RWPE2 (cell line): ENCODE measurements around the gene SMARCA4.

Source experiments
- ATAC-seq: fragments of 200-7000 bp; cut with Tn5 transposase; 3 replicates; pipeline ENCODE4 v1.9.1; 2021; ENCODE audit warnings: low read depth
- DNase-seq: peaks from one replicate; pipeline ENCODE4 v3.0.0-alpha.2; 2020; ENCODE audit warnings: low spot score
- H3K27ac ChIP-seq: fragments of 450-650 bp; 2 replicates; pipeline ENCODE4 v1.5.1; 2017; ENCODE audit warnings: mild to moderate bottlenecking; ENCODE audit not compliant: poor library complexity, severe bottlenecking
- H3K27me3 ChIP-seq: fragments of 250-450 bp; sonication (Bioruptor Pico); 2 replicates; pipeline ENCODE4 v1.5.1; 2021; ENCODE audit warnings: mild to moderate bottlenecking, moderate library complexity; ENCODE audit not compliant: insufficient read depth, poor library complexity, severe bottlenecking
- H3K36me3 ChIP-seq: fragments of 250-450 bp; sonication (Bioruptor Pico); 2 replicates; pipeline ENCODE4 v1.5.1; 2020; ENCODE audit warnings: low read depth, mild to moderate bottlenecking, moderate library complexity
- H3K4me1 ChIP-seq: fragments of 250-450 bp; sonication (Bioruptor Pico); 2 replicates; pipeline ENCODE4 v1.5.1; 2021; ENCODE audit warnings: mild to moderate bottlenecking, moderate library complexity; ENCODE audit not compliant: insufficient read depth, poor library complexity, severe bottlenecking
- H3K4me3 ChIP-seq: fragments of 250-450 bp; sonication (Bioruptor Pico); 2 replicates; pipeline ENCODE4 v1.5.1; 2021; ENCODE audit warnings: mild to moderate bottlenecking, moderate library complexity; ENCODE audit not compliant: severe bottlenecking
- H3K9me3 ChIP-seq: fragments of 250-450 bp; sonication (Bioruptor Pico); 2 replicates; pipeline ENCODE4 v1.5.1; 2021; ENCODE audit warnings: mild to moderate bottlenecking, moderate library complexity; ENCODE audit not compliant: severe bottlenecking
- TF ChIP-seq, protein P1 (sequence below): fragments of 450-650 bp; IDR thresholded peaks from one replicate; pipeline ENCODE4 v1.5.1; 2017; ENCODE audit warnings: mild to moderate bottlenecking, moderate library complexity; ENCODE audit not compliant: poor library complexity, severe bottlenecking

The SMARCA4 gene

GRCh38 chr19:10986301-10987127 lies 25.7 kb downstream of the SMARCA4 start:
- Histone ChIP-seq H3K36me3 (peaks cover 59% of the 10 kb centered on the region), H3K27ac (no peak overlapping the region), H3K4me1 (no peaks in the 10 kb centered on the region), H3K9me3 (no peaks in the 10 kb centered on the region), H3K27me3 (no peaks in the 10 kb centered on the region), H3K4me3 (no peak overlapping the region)
- DNase-seq = no peak
- TF ChIP-seq, protein P1, sequence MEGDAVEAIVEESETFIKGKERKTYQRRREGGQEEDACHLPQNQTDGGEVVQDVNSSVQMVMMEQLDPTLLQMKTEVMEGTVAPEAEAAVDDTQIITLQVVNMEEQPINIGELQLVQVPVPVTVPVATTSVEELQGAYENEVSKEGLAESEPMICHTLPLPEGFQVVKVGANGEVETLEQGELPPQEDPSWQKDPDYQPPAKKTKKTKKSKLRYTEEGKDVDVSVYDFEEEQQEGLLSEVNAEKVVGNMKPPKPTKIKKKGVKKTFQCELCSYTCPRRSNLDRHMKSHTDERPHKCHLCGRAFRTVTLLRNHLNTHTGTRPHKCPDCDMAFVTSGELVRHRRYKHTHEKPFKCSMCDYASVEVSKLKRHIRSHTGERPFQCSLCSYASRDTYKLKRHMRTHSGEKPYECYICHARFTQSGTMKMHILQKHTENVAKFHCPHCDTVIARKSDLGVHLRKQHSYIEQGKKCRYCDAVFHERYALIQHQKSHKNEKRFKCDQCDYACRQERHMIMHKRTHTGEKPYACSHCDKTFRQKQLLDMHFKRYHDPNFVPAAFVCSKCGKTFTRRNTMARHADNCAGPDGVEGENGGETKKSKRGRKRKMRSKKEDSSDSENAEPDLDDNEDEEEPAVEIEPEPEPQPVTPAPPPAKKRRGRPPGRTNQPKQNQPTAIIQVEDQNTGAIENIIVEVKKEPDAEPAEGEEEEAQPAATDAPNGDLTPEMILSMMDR = no peak
- ATAC-seq = no peak

GRCh38 chr19:10987571-10988297 lies 26.9 kb downstream of the SMARCA4 start:
- Histone ChIP-seq H3K27ac (no peak overlapping the region), H3K27me3 (no peaks in the 10 kb centered on the region), H3K36me3 (peaks cover 67% of the 10 kb centered on the region), H3K4me3 (no peak overlapping the region), H3K9me3 (no peaks in the 10 kb centered on the region), H3K4me1 (no peaks in the 10 kb centered on the region)
- TF ChIP-seq, protein P1 = no peak
- ATAC-seq (no peak), DNase-seq (no peak)

GRCh38 chr19:10988380-10988779 lies 27.6 kb downstream of the SMARCA4 start:
- Histone ChIP-seq H3K9me3 (no peaks in the 10 kb centered on the region), H3K27ac (no peak overlapping the region), H3K27me3 (no peaks in the 10 kb centered on the region), H3K4me1 (no peaks in the 10 kb centered on the region), H3K36me3 (peaks cover 72% of the 10 kb centered on the region), H3K4me3 (no peak overlapping the region)
- no peak for DNase-seq
- no peak for ATAC-seq
- TF ChIP-seq, protein P1 = no peak

- Histone ChIP-seq H3K36me3 (peaks cover 74% of the 10 kb centered on the region), H3K4me3 (no peak overlapping the region), H3K27me3 (no peaks in the 10 kb centered on the region), H3K4me1 (no peaks in the 10 kb centered on the region), H3K27ac (no peak overlapping the region), H3K9me3 (no peaks in the 10 kb centered on the region)
- no peak for ATAC-seq
- TF ChIP-seq, protein P1 = no peak
- DNase-seq = no peak
Measured at GRCh38 chr19:10988921-10989320, 28.1 kb downstream of the SMARCA4 start.
